ENCODE measurements around the gene SRGAP2B.
"Not testable (repeated sequence)": the region's sequence is repeated elsewhere in the genome, so short reads cannot be mapped to it uniquely, and the experiment has no call there.

GRCh38 chr1:144935310-144935709 is 159.8 kb downstream of the SRGAP2B start:
- not testable (repeated sequence) for TF ChIP-seq POLR2AphosphoS5 (IDR thresholded peaks at IDR 0.05); POLR2A (IDR thresholded peaks at IDR 0.05; ENCODE audit: low read depth); EP300 (IDR thresholded peaks at IDR 0.05)
- TF ChIP-seq, protein P1, sequence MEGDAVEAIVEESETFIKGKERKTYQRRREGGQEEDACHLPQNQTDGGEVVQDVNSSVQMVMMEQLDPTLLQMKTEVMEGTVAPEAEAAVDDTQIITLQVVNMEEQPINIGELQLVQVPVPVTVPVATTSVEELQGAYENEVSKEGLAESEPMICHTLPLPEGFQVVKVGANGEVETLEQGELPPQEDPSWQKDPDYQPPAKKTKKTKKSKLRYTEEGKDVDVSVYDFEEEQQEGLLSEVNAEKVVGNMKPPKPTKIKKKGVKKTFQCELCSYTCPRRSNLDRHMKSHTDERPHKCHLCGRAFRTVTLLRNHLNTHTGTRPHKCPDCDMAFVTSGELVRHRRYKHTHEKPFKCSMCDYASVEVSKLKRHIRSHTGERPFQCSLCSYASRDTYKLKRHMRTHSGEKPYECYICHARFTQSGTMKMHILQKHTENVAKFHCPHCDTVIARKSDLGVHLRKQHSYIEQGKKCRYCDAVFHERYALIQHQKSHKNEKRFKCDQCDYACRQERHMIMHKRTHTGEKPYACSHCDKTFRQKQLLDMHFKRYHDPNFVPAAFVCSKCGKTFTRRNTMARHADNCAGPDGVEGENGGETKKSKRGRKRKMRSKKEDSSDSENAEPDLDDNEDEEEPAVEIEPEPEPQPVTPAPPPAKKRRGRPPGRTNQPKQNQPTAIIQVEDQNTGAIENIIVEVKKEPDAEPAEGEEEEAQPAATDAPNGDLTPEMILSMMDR (IDR thresholded peaks at IDR 0.05) = not testable (repeated sequence)

Data from esophagus muscularis mucosa (tissue), 4 donors.